GM10847 (cell line): ENCODE results near the gene AFMID.

ENCODE experiments used
- POLR2A ChIP-seq: IDR thresholded peaks from 2 replicates; pipeline ENCODE4 v1.6.1; 2011; ENCODE audit not compliant: insufficient read length; ENCODE audit errors: extremely low read depth

The AFMID gene

GRCh38 chr17:78185981-78186691, 1.0 kb upstream of the AFMID start:
- no peak for TF ChIP-seq POLR2A

- no peak for TF ChIP-seq POLR2A
Observed at GRCh38 chr17:78196716-78197115, 9.6 kb downstream of the AFMID start.

GRCh38 chr17:78197147-78197832, 10.1 kb downstream of the AFMID start:
- no peak for TF ChIP-seq POLR2A

DNA sequence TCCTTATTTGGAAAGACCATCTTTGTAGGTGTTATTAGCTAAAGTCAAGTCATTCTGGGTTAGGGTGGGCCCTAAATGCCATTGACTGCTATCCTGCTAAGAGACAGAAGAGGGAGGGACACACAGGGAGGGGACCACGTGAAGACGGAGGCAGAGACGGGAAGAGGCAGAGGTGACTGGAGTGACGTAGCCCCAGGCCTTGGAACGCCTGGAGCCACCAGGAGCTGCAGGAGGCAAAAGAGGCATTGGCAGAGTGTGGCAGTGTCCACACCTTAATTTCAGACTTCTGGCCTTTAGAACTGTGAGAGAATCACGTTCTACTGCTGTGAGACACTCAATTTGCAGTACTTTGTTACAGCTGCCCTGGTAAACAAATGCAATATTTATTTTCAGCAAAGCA, 13.3 kb downstream of the AFMID start:
- no peak for TF ChIP-seq POLR2A

GRCh38 chr17:78202666-78203065, 15.5 kb downstream of the AFMID start:
- no peak for TF ChIP-seq POLR2A

DNA sequence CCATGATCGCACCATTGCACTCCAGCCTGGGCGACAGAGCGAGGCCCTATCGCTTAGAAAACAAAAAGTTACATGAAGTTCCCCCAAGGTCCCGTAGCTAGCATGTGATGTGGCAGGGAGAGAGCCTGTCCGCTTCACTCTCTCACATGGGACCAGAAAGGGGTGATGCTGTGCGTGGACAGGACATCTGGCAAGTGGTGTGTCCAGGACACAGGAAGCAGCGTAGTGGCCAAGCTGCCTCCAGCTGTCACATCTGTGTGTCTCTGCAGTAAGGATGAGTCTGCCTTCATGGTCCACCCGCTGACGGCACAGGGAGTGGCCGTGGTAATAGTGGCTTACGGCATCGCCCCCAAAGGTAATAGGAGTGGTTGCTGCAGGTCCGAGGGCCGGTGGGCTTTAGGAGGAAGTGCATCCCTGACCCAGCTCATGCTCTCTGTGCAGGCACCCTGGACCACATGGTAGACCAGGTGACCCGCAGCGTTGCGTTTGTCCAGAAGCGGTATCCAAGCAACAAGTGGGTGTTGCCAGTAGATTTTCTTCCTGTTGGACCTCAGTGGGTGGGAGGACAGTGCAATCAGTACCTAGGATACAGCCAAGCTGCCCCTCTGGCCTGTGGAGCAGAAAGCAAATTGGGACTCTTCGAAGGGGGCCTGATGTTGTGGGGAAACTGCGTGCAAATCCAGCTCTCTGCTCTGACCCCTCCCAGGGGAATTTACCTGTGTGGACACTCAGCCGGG, 17.4 kb downstream of the AFMID start:
- TF ChIP-seq POLR2A = no peak

DNA sequence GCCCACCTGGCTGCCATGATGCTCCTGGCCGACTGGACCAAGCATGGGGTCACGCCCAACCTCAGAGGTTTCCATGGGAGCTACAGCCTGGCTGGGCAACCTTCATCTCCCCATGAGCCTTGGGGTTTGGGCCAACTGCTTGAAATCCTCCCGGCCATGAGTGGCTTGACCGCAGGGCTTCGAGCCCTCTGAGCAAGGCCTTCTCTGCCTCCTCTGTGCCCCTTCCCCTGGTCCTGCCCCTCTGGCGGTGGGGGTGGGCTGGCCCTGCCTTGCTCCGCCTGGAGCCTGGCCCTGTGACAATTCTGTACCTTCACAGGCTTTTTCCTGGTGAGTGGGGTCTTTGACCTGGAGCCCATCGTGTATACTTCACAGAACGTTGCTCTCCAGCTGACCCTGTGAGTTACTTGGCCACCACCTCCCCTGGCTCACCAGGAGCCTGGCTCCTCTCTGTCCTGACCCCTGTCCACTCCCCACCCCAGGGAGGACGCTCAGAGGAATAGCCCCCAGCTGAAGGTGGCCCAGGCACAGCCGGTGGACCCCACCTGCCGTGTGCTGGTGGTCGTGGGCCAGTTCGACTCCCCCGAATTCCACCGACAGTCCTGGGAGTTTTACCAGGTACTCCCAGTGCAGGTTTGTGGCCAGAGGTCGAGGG, 18.1 kb downstream of the AFMID start:
- TF ChIP-seq POLR2A = no peak

- TF ChIP-seq POLR2A = no peak
Observed at GRCh38 chr17:78206298-78206697, 19.1 kb downstream of the AFMID start.

DNA sequence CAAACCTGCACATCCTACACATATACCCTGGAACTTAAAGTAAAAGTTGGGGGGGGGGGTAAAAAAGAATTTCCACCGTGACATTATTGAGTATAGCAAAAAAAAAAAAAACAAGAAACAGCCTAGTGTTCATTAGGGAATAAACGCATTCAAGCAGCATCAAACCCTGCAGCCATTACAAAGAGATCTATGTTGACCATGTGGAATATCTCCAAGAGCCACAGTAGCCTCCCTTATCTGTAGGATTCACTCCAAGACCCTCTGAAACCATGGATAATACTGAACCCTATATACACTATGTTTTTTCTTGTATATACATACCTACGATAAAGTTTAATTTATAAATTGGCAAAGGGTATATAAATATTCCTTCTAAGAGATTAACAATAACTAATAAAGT, 21.3 kb downstream of the AFMID start:
- no peak for TF ChIP-seq POLR2A

DNA sequence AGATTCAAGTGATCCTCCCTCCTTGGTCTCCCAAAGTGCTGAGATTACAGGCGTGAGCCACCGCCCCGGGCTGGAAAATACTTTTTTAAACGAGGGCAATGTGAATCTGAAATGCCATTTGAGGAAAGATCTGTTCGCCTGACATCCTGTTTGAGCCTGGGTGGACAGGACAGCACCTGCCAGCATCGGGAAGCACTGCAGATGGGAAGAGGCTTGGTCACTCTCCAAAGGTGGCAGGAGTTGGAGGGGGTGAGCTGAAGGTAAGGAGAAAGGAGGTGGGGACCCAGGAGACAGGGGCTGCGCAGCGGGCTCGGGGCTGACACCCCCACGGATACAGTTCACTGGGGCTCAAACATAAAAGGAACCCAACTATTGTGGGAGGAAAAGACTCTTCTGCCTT, 22.9 kb downstream of the AFMID start:
- TF ChIP-seq POLR2A = no peak

DNA sequence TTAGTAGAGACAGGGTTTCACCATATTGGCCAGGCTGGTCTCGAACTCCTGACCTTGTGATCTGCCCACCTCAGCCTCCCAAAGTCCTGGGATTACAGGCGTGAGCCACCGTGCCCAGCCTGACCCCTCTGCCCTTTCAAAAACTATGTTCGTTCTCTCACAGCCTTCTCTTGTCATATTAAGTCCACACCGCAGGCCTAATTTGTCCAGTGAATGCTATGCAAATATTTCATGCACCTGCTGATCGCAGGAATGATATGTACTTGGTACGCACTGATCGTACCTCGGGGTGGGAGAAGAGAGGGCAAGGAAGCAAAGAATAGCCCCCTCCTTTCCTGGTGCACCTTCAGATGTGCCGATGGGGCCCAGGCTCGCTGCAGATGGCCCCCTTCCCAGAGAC, 23.9 kb downstream of the AFMID start:
- no peak for TF ChIP-seq POLR2A

GRCh38 chr17:78214016-78214705, 27.0 kb downstream of the AFMID start, which contains the start of gene BIRC5:
BIRC5 (plus strand) TSS chr17:78214253; CDS start chr17:78214317, 64 bp downstream.
- peak; percentile 57 for TF ChIP-seq POLR2A

DNA sequence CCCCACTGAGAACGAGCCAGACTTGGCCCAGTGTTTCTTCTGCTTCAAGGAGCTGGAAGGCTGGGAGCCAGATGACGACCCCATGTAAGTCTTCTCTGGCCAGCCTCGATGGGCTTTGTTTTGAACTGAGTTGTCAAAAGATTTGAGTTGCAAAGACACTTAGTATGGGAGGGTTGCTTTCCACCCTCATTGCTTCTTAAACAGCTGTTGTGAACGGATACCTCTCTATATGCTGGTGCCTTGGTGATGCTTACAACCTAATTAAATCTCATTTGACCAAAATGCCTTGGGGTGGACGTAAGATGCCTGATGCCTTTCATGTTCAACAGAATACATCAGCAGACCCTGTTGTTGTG, 27.5 kb downstream of the AFMID start:
- TF ChIP-seq POLR2A = no peak

DNA sequence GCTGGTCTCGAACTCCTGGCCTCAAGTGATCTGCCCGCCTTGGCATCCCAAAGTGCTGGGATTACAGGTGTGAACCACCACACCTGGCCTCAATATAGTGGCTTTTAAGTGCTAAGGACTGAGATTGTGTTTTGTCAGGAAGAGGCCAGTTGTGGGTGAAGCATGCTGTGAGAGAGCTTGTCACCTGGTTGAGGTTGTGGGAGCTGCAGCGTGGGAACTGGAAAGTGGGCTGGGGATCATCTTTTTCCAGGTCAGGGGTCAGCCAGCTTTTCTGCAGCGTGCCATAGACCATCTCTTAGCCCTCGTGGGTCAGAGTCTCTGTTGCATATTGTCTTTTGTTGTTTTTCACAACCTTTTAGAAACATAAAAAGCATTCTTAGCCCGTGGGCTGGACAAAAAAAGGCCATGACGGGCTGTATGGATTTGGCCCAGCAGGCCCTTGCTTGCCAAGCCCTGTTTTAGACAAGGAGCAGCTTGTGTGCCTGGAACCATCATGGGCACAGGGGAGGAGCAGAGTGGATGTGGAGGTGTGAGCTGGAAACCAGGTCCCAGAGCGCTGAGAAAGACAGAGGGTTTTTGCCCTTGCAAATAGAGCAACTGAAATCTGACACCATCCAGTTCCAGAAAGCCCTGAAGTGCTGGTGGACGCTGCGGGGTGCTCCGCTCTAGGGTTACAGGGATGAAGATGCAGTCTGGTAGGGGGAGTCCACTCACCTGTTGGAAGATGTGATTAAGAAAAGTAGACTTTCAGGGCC, 32.4 kb downstream of the AFMID start:
- no peak for TF ChIP-seq POLR2A

DNA sequence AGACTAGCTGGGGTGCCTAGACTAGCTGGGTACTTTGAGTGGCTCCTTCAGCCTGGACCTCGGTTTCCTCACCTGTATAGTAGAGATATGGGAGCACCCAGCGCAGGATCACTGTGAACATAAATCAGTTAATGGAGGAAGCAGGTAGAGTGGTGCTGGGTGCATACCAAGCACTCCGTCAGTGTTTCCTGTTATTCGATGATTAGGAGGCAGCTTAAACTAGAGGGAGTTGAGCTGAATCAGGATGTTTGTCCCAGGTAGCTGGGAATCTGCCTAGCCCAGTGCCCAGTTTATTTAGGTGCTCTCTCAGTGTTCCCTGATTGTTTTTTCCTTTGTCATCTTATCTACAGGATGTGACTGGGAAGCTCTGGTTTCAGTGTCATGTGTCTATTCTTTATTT, 35.9 kb downstream of the AFMID start:
- TF ChIP-seq POLR2A = no peak

DNA sequence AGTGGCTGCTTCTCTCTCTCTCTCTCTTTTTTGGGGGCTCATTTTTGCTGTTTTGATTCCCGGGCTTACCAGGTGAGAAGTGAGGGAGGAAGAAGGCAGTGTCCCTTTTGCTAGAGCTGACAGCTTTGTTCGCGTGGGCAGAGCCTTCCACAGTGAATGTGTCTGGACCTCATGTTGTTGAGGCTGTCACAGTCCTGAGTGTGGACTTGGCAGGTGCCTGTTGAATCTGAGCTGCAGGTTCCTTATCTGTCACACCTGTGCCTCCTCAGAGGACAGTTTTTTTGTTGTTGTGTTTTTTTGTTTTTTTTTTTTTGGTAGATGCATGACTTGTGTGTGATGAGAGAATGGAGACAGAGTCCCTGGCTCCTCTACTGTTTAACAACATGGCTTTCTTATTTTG, 36.6 kb downstream of the AFMID start:
- TF ChIP-seq POLR2A = no peak
